OCI-LY7 (cell line): ENCODE results near the gene ITPKB. TPM values are rescaled to one million over a fixed set of nuclear protein-coding genes. Genes with fewer than 3 reads are reported as not detected.

Experiments
- BruUV-seq: library from RNA; stranded (reverse); fragments of 400-500 nt; replicated peaks from 2 replicates; lab custom pipeline; 2021; lab: Mats Ljungman, UMichigan
- CTCF ChIA-PET: fragments of 300-600 bp; sonication (Branson Sonifier 250); formaldehyde crosslinking; loops from one replicate; lab custom pipeline; 2022; ENCODE audit warnings: antibody characterized with exemption; ENCODE audit not compliant: unreplicated experiment; lab: Charles Lee
- POLR2A ChIA-PET: fragments of 300-600 bp; sonication (Branson Sonifier 250); formaldehyde crosslinking; loops from one replicate; lab custom pipeline; 2022; ENCODE audit warnings: antibody characterized with exemption; lab: Charles Lee
- DNase-seq: peaks from one replicate; pipeline ENCODE4 v3.0.0-alpha.2; 2015; ENCODE audit warnings: low spot score
- H2AFZ ChIP-seq: fragments of 200-600 bp; sonication (generic), shearing (Covaris generic); 2 replicates; pipeline ENCODE4 v1.6.1; 2014; ENCODE audit warnings: mild to moderate bottlenecking, antibody characterized with exemption, low read length, moderate library complexity
- H3K27ac ChIP-seq: fragments of 200-600 bp; sonication (generic); 2 replicates; pipeline ENCODE4 v1.5.1; 2014; ENCODE audit warnings: mixed run types, low read depth, mild to moderate bottlenecking, moderate library complexity, low read length, inconsistent platforms; ENCODE audit not compliant: poor library complexity, severe bottlenecking
- H3K36me3 ChIP-seq: fragments of 200-600 bp; sonication (generic); 2 replicates; pipeline ENCODE4 v1.6.1; 2014; ENCODE audit warnings: mild to moderate bottlenecking, antibody characterized with exemption, low read length, moderate library complexity, mixed read lengths; ENCODE audit not compliant: insufficient read depth
- H3K4me1 ChIP-seq: fragments of 200-600 bp; sonication (generic); 2 replicates; pipeline ENCODE4 v1.5.1; 2014; ENCODE audit warnings: mild to moderate bottlenecking, low read length; ENCODE audit not compliant: insufficient read depth, poor library complexity, severe bottlenecking
- H3K4me2 ChIP-seq: fragments of 200-600 bp; sonication (generic); 2 replicates; pipeline ENCODE4 v1.6.1; 2014; ENCODE audit warnings: mild to moderate bottlenecking, low read length
- H3K4me3 ChIP-seq: fragments of 200-600 bp; sonication (generic); 2 replicates; pipeline ENCODE4 v1.5.1; 2014; ENCODE audit warnings: mild to moderate bottlenecking, low read depth, low read length; ENCODE audit not compliant: poor library complexity, severe bottlenecking
- H3K79me2 ChIP-seq: fragments of 200-600 bp; sonication (generic); 2 replicates; pipeline ENCODE4 v1.6.1; 2016; ENCODE audit warnings: low read depth, mild to moderate bottlenecking, low read length, moderate library complexity, mixed read lengths; ENCODE audit not compliant: insufficient read depth
- H3K9me2 ChIP-seq: fragments of 200-600 bp; sonication (generic); 2 replicates; pipeline ENCODE4 v1.6.1; 2016; ENCODE audit warnings: mild to moderate bottlenecking, low read length, mixed read lengths; ENCODE audit not compliant: insufficient read depth
- H3K9me3 ChIP-seq: fragments of 200-600 bp; sonication (generic); 2 replicates; pipeline ENCODE4 v1.6.1; 2014; ENCODE audit warnings: mild to moderate bottlenecking, mixed run types, low read length, mixed read lengths
- H4K20me1 ChIP-seq: fragments of 200-600 bp; sonication (generic); 2 replicates; pipeline ENCODE4 v1.6.1; 2014; ENCODE audit warnings: mild to moderate bottlenecking, antibody characterized with exemption, low read length, moderate library complexity, mixed read lengths; ENCODE audit not compliant: insufficient read depth
- CTCF ChIP-seq: fragments of 200-600 bp; sonication (generic); conservative IDR thresholded peaks from 2 replicates; pipeline ENCODE4 v1.5.1; 2014; ENCODE audit warnings: mild to moderate bottlenecking, antibody characterized with exemption, low read length, moderate library complexity, mixed read lengths
- EZH2phosphoT487 ChIP-seq: fragments of 200-600 bp; sonication (generic); IDR thresholded peaks from 2 replicates; pipeline ENCODE4 v1.6.1; 2018; ENCODE audit warnings: low read depth, borderline replicate concordance, mild to moderate bottlenecking, mixed run types, antibody characterized with exemption, low read length, moderate library complexity, mixed read lengths
- intact Hi-C: fragments of 100-400 bp; cut with micrococcal nuclease; formaldehyde crosslinking; loops from one replicate; pipeline ENCODE4 v1.10.0; 2022; ENCODE audit not compliant: unreplicated experiment
- total RNA-seq, 2 experiments: library from RNA; depleted of rRNA in 1 of 2; stranded (reverse); fragments of >200 nt in 1 of 2; shearing (Covaris generic) in 1 of 2; gene quantifications; 2 replicates each; pipeline ENCODE4 v1.2.3, GENCODE V29; 2014 to 2022

The ITPKB gene
- total RNA-seq, 2 experiments from 2014 or later = 20.5 to 33.3 TPM

DNA sequence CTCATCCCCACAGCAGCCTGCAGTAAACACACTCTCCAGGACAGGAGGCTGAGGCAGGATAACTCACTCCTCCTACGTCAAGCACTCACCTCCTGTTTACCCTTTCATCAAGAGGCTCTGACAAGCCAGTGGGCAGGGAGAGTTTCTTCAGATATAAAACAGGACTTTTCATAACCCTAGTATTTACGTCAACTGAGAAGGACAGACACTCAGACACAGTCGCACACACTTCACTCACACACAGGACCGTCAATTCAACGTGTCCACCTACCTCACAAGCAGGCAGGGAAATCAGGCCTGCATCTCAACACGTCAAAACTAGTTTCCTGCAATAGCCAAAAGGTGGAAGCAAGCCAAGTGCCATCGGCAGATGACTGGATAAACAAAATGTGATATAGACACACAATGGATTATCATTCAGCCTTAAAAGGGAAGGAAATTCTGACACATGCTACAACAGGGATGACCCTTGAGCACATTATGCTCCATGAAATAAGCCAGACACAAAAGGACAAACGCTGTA is 48.6 kb downstream of the ITPKB start:
- no TSS peak for BruUV-seq
- Histone ChIP-seq H4K20me1 (no peaks in the 10 kb centered on the region), H3K27ac (peak overlapping the region; percentile 60), H3K36me3 (peaks cover 55% of the 10 kb centered on the region), H3K4me2 (peak overlapping the region; percentile 56), H2AFZ (no peak overlapping the region), H3K79me2 (peaks cover 65% of the 10 kb centered on the region; the same call in 1 of the 2 replicates), H3K4me3 (peak overlapping the region; percentile 14), H3K9me3 (no peaks in the 10 kb centered on the region), H3K4me1 (peaks cover 93% of the 10 kb centered on the region), H3K9me2 (no peaks in the 10 kb centered on the region)
- ChIA-PET CTCF (no interaction called here), POLR2A (interaction anchor here (3.7 kb wide), 1 partner anchor 8 kb away, joined by 33 read pairs; no protein-coding TSS in a partner anchor)
- TF ChIP-seq EZH2phosphoT487 = no peak
- no peak for TF ChIP-seq CTCF
- intact Hi-C loops = no loop called here
- DNase-seq = no peak

DNA sequence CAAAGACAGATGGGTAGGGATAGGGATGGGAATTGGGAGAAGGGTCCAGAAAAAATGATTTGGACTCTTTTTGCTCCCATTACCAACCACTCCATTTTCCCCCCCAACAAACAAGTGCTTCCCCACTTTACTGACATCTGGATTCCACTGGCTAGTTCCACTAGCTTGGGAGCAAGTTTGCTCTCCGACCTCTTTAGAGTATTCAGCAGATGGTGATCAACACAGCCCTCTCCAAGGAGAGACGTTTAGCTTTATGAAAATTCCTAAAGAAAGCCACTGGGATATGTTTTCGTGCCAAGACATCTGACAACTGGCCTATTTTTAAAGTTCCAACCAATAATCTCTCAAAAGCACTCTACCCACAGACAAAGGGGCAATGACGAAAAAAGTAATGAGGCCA is 50.3 kb downstream of the ITPKB start:
- no peak for DNase-seq
- TF ChIP-seq EZH2phosphoT487 = no peak
- TF ChIP-seq CTCF = no peak
- H3K79me2 ChIP-seq = peaks cover 69% of the 10 kb centered on the region; the same call in 1 of the 2 replicates
- no peak overlapping the region for H2AFZ ChIP-seq
- peaks cover 60% of the 10 kb centered on the region for H3K36me3 ChIP-seq
- ChIA-PET POLR2A (interaction anchor here (1.4 to 3.7 kb wide), 7 partner anchors 10 to 42 kb away, joined by 4 to 33 read pairs (median 14); no protein-coding TSS in a partner anchor), CTCF (interaction anchor here (1.2 to 2.3 kb wide), 3 partner anchors 27 to 195 kb away, joined by 3 to 28 read pairs (median 4); no protein-coding TSS in a partner anchor)
- H3K4me2 ChIP-seq = peak overlapping the region; percentile 71
- H4K20me1 ChIP-seq = no peaks in the 10 kb centered on the region
- H3K9me2 ChIP-seq = no peaks in the 10 kb centered on the region
- H3K9me3 ChIP-seq = no peaks in the 10 kb centered on the region
- peak overlapping the region; percentile 73 for H3K27ac ChIP-seq
- BruUV-seq = no TSS peak
- intact Hi-C loops = loop anchor here (5.0 kb wide), 1 partner anchor 138 kb away; no protein-coding TSS in a partner anchor
- H3K4me3 ChIP-seq = no peak overlapping the region
- peaks cover 99% of the 10 kb centered on the region for H3K4me1 ChIP-seq
